ENCODE data around the gene DNAH6.
"Not testable (repeated sequence)": the region's sequence is repeated elsewhere in the genome, so short reads cannot be mapped to it uniquely, and the experiment has no call there.

The DNAH6 gene

GRCh38 chr2:84498150-84498799, 18.0 kb upstream of the DNAH6 start:
- no peak for DNase-seq

- not testable (repeated sequence) for DNase-seq
Measured at GRCh38 chr2:84511024-84511423, 5.3 kb upstream of the DNAH6 start.

DNA sequence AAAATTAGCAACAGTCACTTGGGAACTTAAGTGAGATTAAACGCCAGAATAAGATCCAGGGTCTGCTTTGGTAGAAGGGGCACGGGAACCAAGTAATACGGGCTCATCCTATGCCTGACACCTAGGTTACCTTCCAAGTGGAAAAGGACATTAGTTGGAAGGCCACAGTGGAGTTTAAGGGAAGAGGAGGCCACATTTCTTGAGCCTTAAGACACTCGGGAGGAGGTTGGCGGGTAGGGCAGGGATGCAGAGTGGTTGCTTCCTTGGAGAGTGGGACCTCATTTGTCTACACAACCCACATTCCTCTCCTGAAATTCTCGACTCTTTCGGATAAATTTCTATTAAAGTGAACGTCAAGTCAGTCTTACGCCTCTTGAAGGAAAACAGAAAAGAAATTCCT, 510 bp upstream of the DNAH6 start:
- DNase-seq = no peak

GRCh38 chr2:84519332-84519957, 3.1 kb downstream of the DNAH6 start:
- no peak for DNase-seq

DNA sequence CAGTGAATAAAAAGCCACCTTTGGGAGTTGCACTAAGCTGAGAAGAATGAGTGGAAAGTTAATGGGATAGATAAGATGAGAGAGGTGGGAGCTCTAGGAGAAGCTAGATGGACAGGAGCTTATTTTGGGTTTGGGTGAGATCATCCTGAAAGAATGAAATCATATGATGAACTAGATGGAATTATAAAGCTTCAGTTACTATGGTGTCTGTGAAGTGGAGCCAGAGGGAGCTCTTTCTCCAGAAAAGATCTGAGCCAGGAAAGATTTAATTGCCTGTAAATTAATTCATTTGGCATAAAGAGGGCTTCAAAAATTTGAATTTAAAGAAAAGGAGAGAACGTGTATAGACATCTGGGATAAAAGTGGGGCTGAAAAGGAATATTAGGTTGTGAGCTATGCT, 10.3 kb downstream of the DNAH6 start:
- DNase-seq = no peak

GRCh38 chr2:84527137-84528129, 11.1 kb downstream of the DNAH6 start:
- no peak for DNase-seq

- no peak for DNase-seq
Measured at GRCh38 chr2:84532291-84532690, 16.0 kb downstream of the DNAH6 start.

DNA sequence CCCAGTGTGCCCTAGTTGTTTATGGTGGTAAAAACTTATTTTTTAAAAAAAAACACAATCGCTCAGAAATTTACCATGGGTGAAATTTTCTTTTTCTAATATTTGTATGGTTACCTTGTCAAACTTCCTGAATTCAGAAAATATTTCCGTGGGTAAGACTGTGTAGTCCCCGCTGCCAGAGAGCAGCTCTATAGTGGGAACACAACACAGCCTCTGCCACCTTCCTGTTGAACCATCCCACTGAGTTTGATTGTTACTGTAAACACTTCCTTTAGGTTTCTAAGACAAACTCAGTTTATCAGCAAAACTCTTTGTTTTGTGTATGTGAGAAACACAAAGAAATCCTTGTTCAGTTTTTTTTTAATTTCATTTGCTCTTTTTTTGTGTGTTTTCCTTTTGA, 17.9 kb downstream of the DNAH6 start:
- no peak for DNase-seq

GRCh38 chr2:84537251-84537650, 21.0 kb downstream of the DNAH6 start:
- DNase-seq = no peak

DNA sequence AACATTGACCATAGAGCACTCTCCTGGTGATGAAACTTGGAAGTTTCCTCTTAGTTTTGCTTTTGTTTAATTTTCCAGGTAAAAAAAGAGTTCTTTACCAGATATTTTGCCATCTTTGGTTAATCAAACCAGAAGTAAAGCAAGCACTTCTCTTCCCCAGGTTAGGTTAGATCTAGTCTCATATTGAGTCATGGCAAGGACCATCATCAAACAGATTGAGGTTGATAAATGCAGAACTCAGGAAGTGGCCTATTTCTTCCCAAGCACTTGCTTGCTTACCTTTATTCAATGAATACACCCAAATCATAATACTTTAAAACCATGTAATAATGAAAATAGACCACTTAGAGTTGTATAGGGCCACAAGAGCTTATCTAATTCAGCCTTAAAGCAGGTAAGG, 23.4 kb downstream of the DNAH6 start:
- DNase-seq = no peak

DNA sequence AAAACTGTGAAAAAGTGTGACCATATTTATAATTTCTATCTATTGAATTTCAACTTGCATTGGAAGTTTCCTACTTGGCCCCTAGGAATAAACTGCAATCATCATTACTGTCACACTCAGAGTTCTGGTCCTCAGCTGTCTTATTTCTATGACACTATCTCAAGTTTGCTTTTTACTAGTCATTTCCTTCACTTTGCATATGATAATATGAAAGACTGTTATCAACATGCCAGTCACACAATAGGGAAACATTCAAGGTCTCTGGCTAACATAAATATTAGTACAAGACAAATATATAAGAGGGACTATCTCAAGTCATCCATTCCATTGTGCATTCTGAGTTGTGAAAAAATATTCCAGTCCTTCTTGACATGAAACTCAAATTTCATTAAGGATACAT, 28.7 kb downstream of the DNAH6 start:
- no peak for DNase-seq

DNA sequence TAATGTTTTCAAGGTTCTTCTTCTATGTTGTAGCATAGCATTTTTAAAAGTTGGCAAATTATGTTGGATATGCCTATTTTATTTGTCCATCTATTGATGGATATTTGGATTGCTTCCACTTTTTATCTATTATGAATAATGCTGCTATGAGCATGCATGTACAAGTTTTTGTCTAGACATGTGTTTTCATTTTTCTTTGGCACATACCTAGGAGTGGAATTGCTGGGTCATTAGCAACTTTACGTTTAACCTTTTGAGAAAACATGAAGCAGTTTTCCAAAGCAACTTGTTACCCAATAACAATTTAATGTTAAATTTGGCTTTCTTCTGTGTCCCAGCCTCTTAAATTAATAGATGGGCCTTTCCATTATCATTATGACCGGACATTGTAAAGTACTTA, 30.3 kb downstream of the DNAH6 start:
- no peak for DNase-seq

GRCh38 chr2:84548303-84548702, 32.0 kb downstream of the DNAH6 start:
- no peak for DNase-seq

DNA sequence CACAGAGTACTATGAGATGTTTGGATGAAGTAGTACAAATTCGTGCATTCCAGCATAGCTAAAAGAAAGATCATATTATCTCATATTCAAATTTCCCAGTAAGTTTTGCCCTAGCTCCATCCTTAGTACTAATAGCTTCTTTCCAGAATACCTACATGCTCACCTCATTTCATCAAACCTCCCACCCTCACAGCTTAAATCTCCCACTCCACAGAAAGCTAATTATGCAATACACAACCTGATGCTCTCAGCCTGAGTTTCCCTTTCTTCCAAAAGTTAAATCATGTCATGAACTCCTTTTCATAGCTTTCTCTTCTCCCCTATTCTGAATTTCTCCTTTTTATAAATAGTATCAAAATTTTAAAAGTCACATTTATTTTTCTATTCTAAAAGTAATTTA, 34.6 kb downstream of the DNAH6 start:
- DNase-seq = no peak

DNA sequence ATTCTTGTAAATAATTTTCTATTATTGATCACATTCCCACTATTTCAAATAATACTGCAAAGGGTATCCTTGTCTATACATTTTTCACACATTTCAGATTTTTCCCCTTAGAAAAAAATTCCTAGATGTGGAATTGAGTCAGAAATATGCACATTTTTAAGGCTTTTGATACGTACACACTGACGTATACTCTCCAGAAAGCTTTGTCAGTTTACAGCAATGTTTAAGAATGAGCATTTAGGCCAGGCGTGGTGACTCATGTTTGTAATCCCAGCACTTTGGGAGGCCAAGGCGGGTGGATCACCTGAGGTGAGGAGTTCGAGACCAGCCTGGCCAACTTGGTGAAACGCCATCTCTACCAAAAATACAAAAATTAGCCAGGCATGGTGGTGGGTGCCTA, 35.2 kb downstream of the DNAH6 start:
- DNase-seq = not testable (repeated sequence)

GRCh38 chr2:84556190-84556589, 39.9 kb downstream of the DNAH6 start:
- no peak for DNase-seq

DNA sequence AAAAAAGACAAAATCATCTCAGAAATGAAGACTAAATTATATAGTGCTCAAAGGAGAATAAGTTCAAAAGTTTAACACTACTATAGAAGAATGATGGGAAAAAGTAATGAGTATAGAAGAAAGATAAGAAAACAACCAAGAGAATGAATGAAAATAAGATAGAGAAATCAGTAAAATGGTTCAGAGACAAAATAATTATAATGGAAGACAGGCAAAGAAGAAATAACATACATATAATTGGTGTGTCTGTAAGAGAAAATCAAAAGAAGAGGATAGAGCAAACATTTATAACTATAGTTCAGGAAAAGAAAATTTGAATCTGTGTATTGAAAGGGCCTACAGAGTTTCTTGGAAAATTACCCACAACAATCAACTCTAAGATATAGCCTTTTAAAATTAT, 43.5 kb downstream of the DNAH6 start:
- DNase-seq = no peak

GRCh38 chr2:84579661-84580060, 63.4 kb downstream of the DNAH6 start:
- DNase-seq = no peak

- DNase-seq = no peak
Measured at GRCh38 chr2:84603911-84604310, 87.6 kb downstream of the DNAH6 start.

- no peak for DNase-seq
Measured at GRCh38 chr2:84613082-84613481, 96.8 kb downstream of the DNAH6 start.

DNA sequence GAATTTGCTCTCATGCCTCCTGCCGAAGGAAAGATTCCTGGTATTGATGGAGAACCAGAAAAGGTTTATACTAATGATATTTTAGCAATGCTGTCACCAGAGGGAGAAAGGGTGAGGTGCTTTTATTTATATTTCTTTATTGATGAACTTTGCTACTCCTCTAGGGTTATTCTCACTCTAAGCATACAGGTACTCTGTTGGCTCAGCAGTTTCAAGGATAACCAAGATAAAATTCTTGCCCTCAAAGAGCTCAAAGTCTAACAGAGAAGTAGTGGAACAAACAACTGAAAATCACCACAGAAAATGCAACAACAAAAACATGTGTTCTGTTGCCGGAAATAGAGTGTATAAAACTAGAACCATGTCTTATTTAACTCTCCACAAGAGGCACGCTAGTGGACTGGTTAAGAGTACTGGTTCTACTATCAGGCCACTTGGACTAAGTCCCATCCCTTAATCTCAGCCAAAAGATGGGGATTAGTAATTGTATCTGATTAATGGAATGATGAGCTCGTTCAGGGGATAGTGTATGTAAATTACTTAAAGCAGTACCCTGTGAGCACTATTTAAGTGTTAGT, 103.6 kb downstream of the DNAH6 start:
- no peak for DNase-seq

GRCh38 chr2:84628486-84628885, 112.2 kb downstream of the DNAH6 start:
- no peak for DNase-seq

DNA sequence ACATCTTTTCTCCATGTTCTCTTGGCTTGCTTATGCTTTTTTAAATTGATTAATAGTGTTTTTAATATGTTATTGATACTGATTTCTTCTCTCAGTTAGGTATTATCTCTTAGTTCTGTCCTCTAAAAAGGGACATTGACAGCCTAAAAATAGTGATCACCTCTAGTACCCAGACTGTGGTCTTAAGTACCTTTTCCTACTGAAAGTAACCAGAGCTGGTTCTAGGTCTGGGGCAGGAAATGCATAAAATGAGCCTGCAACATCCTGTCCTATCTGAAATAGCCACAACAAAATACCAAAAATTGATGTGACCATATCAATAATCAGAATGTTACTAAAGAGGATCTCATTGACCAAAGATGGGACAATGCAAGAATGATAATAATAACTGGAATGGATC, 113.3 kb downstream of the DNAH6 start:
- no peak for DNase-seq

DNA sequence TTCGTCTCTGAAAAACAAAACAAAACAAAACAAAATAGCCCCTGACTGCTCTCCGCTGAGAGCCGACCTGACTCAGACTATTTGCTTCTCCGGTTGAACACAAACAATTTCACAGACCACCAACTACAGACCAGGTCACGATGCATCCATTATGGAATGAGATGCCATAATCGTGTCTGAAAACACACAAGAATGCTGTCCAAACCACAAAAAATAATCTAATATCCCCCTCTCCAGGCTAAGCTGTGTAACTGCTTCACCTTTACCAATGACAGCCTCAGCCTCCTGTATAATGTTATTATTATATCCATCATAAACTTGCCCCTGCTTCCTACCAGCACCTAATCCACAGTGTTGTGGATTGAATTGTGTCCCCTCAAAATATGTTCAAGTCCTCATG, 114.7 kb downstream of the DNAH6 start:
- no peak for DNase-seq

Data from NCI-H1417 treated with DMSO at 0.1 percent for 48 hours (cell line).